NCI-H2171 treated with DMSO at 0.1 percent for 48 hours (cell line): ENCODE measurements around the gene OR3A2.
A peak's percentile ranks its signal among the peaks of the same experiment; 100 is the strongest.
"Not testable (repeated sequence)": the region's sequence is repeated elsewhere in the genome, so short reads cannot be mapped to it uniquely, and the experiment has no call there.

Experiments used
- DNase-seq: peaks from one replicate; lab custom pipeline; 2025; lab: John Stamatoyannopoulos, UW

OR3A2 gene

DNA sequence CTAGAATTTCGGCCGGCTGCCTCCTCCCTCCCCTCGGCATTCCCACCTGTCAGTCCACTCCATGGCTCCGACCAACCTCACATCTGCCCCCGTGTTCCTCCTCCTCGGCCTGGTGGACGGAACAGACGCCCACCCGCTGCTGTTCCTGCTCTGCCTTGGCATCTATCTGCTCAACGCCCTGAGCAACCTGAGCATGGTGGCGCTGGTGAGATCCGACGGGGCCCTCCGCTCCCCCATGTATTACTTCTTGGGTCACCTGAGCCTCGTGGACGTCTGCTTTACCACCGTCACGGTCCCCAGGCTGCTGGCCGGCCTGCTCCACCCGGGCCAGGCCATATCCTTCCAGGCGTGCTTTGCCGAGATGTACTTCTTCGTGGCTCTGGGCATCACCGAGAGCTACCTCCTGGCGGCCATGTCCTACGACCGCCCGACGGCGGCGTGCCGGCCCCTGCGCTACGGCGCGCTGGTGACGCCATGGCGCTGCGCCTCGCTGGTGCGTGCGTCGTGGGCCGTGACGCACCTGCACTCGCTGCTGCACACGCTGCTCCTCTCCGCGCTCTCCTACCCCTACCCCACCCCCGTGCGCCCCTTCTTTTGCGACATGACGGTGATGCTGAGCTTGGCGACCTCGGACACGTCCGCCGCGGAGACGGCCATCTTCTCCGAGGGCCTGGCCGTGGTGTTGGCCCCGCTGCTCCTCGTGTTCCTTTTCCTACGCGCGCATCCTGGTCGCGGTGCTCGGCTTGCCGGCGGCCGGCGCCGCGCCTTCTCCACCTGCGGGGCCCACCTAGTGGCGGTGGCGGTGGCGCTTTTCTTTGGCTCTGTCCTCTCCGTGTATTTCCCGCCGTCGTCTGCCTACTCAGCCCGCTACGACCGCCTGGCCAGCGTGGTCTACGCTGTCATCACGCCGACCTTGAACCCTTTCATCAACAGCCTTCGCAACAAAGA is at the start of gene OR3A2:
Gene OR3A2, minus strand, starts transcription at position 440 of the 948 bp plus-strand sequence.
- no peak for DNase-seq

GRCh38 chr17:3433741-3434140 is 47.6 kb upstream of the OR3A2 start, which contains the start of gene OR1E2:
TSS of gene OR1E2 (minus strand) at chr17:3433841. CDS start at chr17:3433841, 0 bp downstream.
- no peak for DNase-seq

- DNase-seq = not testable (repeated sequence)
Measured at GRCh38 chr17:3433215-3433614, 47.1 kb upstream of the OR3A2 start.

- DNase-seq = no peak
Measured at GRCh38 chr17:3418222-3418621, 32.1 kb upstream of the OR3A2 start.

DNA sequence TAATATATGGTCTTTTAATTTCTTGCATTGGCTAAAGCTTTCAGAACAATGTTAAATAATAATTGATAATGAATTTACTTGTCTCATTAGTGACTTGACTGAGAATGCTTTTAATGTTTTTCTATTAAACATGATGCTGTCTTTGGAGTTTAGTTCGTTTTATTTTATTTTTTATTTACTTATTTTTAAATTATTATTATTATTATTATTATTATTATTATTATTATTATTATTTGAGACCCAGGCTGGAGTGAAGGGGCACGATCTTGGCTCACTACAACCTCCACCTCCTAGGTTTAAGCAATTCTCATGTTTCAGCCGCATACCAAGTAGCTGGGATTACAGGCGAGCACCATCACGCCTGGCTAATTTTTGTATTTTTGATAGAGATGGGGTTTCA is 29.5 kb upstream of the OR3A2 start:
- DNase-seq = peak; percentile 21

DNA sequence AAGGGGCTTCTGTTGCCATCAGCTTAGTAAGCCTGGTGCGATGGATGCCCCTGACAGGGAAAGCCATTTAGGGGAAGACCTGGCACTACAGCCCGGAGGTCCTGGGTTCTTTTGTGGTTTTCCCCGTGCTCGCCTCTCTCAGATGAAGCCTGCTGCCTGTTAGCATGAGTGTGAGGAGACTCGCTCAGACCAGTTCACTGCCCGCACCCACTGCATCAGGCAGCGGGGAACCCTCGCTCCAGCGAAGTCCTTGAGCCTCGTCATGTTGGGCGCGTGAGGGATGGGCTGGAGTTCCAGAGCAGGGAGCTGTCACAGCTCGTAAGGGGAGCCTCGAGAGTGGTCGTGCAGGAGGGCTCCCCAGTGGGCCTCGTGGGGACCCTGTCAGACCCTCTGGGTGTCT is 26.1 kb upstream of the OR3A2 start:
- DNase-seq = not testable (repeated sequence)

- DNase-seq = no peak
Measured at GRCh38 chr17:3411070-3411469, 25.0 kb upstream of the OR3A2 start, which contains the start of gene OR3A3. TSS of gene OR3A3 (plus strand) at chr17:3411370.

GRCh38 chr17:3403856-3404255 is 17.7 kb upstream of the OR3A2 start:
- DNase-seq = not testable (repeated sequence)

- DNase-seq = no peak
Measured at GRCh38 chr17:3401786-3402185, 15.7 kb upstream of the OR3A2 start.

- DNase-seq = peak; percentile 33
Measured at GRCh38 chr17:3400055-3400454, 13.9 kb upstream of the OR3A2 start.

GRCh38 chr17:3398310-3398709 is 12.2 kb upstream of the OR3A2 start, which contains the start of gene OR1E1:
TSS of gene OR1E1 (minus strand) at chr17:3398410. CDS start at chr17:3398410, 0 bp downstream.
- no peak for DNase-seq

DNA sequence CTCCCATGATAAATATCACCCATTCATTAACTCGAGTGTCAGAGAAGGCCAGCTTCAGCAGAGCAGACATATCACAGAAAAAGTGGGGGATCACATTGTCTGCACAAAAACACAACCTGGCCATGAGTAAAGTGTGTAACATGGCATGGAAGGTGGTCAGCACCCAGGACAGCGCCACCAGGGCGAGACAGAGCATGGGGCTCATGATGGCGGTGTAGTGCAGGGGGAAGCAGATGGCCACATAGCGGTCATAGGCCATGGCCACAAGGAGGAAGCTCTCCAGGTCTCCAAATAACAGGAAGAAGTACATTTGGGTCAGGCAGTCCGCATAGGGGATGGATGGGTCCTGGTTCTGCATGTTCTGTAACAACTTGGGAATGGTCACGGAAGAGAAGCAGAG is 11.7 kb upstream of the OR3A2 start:
- not testable (repeated sequence) for DNase-seq

DNA sequence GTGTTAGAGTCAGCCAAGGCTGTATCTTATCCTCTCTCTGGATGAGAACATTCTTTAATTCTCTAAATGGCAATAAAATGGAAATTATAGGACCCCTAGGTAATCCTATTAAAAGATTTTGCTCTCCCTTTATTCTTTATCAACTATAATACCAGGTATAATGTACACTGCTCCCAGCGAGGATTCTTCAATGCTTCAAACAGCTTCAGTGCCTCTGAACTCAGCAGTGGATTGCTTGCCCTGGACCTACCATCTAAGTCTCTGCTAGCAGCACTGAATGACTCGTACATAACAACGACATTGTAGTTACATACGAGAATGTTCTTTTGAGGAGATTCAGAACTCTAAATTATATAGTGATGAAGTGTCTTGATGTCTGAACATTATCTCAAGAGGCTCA is 3.7 kb upstream of the OR3A2 start:
- no peak for DNase-seq

GRCh38 chr17:3381957-3382356 is 4.2 kb downstream of the OR3A2 start:
- DNase-seq = no peak

DNA sequence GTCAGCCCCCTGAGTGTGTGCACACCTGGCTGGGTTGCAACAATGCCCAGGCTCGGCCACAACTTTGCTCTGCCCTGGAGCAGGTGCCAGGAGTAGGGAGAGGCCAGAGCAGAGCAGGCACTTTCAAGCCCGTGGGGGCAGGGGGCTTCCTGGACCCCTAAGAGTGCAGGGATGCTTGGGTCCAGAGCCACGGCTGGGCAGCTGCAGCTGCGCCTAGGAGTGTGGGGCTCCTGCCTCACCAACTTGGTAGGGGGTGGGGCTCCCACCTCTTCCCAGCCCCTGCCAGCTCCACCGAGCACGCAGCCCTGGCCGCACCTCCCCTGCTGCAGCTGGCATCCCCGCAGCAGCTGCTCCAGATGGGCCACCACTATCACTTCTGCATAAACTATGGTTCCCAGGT is 7.8 kb downstream of the OR3A2 start:
- DNase-seq = no peak

GRCh38 chr17:3371167-3371566 is 14.9 kb downstream of the OR3A2 start:
- not testable (repeated sequence) for DNase-seq

- not testable (repeated sequence) for DNase-seq
Measured at GRCh38 chr17:3342782-3343181, 43.3 kb downstream of the OR3A2 start.

GRCh38 chr17:3335876-3336275 is 50.2 kb downstream of the OR3A2 start:
- no peak for DNase-seq

DNA sequence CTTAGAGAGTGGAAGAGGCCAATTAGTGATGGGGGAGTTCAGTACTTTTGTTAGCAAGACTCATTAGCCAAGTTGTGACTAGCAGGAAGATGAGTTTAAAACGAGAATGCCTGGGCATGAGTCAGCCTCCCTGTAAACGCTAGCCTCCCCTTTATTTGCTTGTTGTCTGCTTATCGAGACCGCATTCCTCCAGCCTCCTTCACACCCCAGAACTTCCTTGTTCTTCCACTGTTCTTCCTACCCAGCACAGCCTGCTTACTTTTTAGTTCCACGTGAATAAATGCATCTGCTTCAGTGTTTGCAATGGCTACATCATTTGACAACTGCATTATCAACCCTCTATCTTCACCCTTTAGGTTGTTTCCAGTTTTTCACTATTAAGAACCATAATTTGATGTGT is 67.8 kb downstream of the OR3A2 start:
- no peak for DNase-seq

DNA sequence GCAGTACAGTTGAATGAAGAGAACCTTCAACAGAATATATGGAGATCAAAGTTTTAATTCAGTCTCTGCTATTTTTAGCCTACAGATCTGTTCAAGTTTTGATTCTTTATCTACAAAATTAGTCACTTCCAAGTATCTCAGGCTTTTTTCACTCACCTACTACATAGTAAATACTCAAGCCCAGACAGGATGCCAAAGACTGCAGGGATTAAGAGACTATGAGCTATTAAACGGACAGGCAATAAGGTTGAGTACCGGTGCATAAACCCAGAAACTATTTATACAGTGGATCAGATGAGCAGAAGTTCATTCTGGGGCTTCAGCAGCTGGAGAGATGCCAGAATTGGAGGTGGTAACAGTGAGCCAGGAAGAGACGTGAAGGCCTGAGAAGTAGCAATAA is 69.3 kb downstream of the OR3A2 start:
- DNase-seq = no peak

GRCh38 chr17:3308603-3309002 is 77.5 kb downstream of the OR3A2 start:
- no peak for DNase-seq

GRCh38 chr17:3298260-3298659 is 87.8 kb downstream of the OR3A2 start, which contains the start of gene OR3A1:
TSS of gene OR3A1 (minus strand) at chr17:3298360. CDS start at chr17:3292582, 5,778 bp downstream.
- DNase-seq = no peak

DNA sequence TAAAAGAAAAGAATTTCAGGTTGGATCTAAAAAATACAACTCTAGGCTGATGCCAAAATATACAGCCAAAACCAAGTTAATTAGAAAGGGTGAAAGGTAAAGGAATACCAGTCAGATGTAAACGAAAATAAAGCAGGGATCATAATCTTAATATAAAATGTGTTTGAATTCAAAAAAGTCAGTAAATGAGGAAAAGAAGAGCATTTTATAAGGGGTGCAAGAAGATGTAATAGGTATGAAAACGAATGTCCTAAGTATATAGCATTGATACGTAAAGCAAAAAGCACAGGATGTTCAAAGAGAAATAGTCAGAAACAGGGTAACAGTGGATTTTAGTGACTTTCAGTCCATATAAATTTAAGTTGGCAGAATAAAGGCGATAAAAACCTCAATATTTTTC is 90.5 kb downstream of the OR3A2 start:
- DNase-seq = no peak
